BJ (cell line): ENCODE measurements around the gene BLVRB. TPM values are rescaled to one million over a fixed set of nuclear protein-coding genes. Genes with fewer than 3 reads are reported as not detected.

Source experiments
- CTCF ChIA-PET: fragments of 350-600 bp; formaldehyde crosslinking; extraction: SDS; loops from one replicate; lab custom pipeline; 2021; ENCODE audit warnings: antibody characterized with exemption, inconsistent platforms; lab: Yijun Ruan, JAX
- POLR2A ChIA-PET: fragments of 300-600 bp; sonication (Branson Sonifier 250); formaldehyde crosslinking; extraction: SDS; loops from one replicate; lab custom pipeline; 2021; ENCODE audit warnings: antibody characterized with exemption; lab: Charles Lee
- DNase-seq: peaks from one replicate; pipeline ENCODE4 v3.0.0-alpha.2; 2011; ENCODE audit warnings: low read depth
- H3K27me3 ChIP-seq: 2 replicates; pipeline ENCODE4 v1.6.0; 2011; ENCODE audit warnings: low read length; ENCODE audit not compliant: control insufficient read depth, insufficient read depth
- H3K36me3 ChIP-seq: 2 replicates; pipeline ENCODE4 v1.5.1; 2011; ENCODE audit warnings: low read length; ENCODE audit not compliant: control insufficient read depth, insufficient read depth
- H3K4me3 ChIP-seq: 2 replicates; pipeline ENCODE4 v1.5.1; 2011; ENCODE audit warnings: low read depth, mild to moderate bottlenecking, control low read depth, low read length
- polyA plus RNA-seq: library from polyadenylated mRNA; depleted of rRNA; stranded (reverse); fragments of >200 nt; gene quantifications from 2 replicates; pipeline ENCODE4 v1.2.3, GENCODE V29; 2011
- TF ChIP-seq, protein P1 (sequence below): IDR thresholded peaks from 2 replicates; pipeline ENCODE4 v1.5.1; 2011; ENCODE audit warnings: low read depth, mild to moderate bottlenecking, control low read depth, inconsistent platforms, low read length, moderate library complexity; ENCODE audit not compliant: insufficient read depth

BLVRB gene
- polyA plus RNA-seq, 1 experiment: 71.4 TPM

DNA sequence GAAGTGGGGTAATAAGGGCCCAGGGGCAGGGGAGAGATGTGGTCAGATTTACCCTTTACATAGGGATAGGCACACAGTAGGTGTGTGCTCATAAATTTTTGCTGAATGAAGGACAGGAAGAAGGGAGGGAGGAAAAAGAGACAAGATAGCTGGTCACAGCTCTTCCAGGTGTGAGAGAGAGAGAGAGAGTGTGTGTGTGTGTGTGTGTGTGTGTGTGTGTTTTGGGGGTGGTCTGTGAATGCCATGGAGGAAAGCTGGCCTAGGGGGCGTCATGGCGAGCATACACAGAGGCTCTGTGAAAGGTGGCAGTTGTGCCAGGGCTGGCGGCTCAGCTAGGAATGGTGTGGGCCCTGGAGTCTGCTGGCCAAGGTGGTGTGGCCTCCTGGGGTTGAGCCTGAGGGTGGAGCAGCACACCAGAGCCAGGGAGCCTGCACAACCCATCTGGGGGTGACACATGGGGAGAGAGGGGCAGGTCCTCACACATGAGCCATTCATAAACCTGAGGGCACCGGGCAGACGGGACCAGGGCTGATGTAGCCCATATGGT, 46.4 kb downstream of the BLVRB start:
- Histone ChIP-seq H3K4me3 (no peak overlapping the region), H3K27me3 (no peaks in the 10 kb centered on the region), H3K36me3 (peaks cover 8% of the 10 kb centered on the region)
- ChIA-PET CTCF (interaction anchor here (0.9 to 3.3 kb wide), 4 partner anchors 7 to 214 kb away, joined by 3 to 20 read pairs (median 10); no protein-coding TSS in a partner anchor), POLR2A (no interaction called here)
- TF ChIP-seq, protein P1, sequence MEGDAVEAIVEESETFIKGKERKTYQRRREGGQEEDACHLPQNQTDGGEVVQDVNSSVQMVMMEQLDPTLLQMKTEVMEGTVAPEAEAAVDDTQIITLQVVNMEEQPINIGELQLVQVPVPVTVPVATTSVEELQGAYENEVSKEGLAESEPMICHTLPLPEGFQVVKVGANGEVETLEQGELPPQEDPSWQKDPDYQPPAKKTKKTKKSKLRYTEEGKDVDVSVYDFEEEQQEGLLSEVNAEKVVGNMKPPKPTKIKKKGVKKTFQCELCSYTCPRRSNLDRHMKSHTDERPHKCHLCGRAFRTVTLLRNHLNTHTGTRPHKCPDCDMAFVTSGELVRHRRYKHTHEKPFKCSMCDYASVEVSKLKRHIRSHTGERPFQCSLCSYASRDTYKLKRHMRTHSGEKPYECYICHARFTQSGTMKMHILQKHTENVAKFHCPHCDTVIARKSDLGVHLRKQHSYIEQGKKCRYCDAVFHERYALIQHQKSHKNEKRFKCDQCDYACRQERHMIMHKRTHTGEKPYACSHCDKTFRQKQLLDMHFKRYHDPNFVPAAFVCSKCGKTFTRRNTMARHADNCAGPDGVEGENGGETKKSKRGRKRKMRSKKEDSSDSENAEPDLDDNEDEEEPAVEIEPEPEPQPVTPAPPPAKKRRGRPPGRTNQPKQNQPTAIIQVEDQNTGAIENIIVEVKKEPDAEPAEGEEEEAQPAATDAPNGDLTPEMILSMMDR: no peak
- DNase-seq: no peak

DNA sequence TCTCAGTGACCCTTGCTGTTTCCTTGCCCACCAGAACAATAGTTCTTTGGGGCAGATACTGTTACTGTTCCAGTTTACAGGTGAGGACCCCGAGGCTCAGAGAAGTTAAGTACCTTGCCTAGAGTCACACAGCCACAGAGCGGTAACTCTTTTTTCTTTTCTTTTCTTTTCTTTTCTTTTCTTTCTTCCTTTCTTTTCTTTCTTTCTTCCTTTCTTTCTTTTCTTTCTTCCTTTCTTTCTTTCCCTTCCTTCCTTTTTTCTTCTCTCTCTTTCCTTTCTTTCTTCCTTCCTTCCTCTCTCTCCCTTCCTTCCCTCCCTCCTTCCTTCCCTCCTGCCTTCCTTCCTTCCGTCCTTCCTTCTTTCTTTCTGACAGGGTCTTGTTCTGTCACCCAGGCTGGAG, 47.5 kb downstream of the BLVRB start:
- Histone ChIP-seq H3K4me3 (no peak overlapping the region), H3K36me3 (peaks cover 4% of the 10 kb centered on the region), H3K27me3 (no peaks in the 10 kb centered on the region)
- TF ChIP-seq, protein P1: no peak
- ChIA-PET CTCF (interaction anchor here (0.9 to 1.3 kb wide), 3 partner anchors 12 to 215 kb away, joined by 3 to 4 read pairs (median 4); no protein-coding TSS in a partner anchor), POLR2A (no interaction called here)
- no peak for DNase-seq

DNA sequence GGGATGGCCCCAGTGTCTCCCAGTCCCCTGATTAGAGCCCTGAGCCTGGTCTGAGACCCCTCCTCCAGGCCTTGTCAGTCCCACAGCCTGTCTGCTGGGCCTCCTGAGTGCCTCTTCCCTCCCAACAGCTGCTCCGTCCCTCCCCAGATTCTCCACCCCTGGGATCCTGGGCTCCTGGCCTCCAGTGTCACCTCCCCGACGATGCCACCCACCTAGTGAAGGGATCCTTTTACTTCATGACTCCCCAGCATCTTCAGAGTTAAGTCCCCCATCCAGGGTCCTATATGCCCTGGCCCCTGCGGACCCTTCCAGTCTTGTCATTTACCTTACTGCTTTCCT, 47.9 kb downstream of the BLVRB start:
- TF ChIP-seq, protein P1: no peak
- ChIA-PET POLR2A (no interaction called here), CTCF (interaction anchor here (1.2 to 2.6 kb wide), 3 partner anchors 12 to 112 kb away, joined by 3 to 9 read pairs (median 4); no protein-coding TSS in a partner anchor)

DNA sequence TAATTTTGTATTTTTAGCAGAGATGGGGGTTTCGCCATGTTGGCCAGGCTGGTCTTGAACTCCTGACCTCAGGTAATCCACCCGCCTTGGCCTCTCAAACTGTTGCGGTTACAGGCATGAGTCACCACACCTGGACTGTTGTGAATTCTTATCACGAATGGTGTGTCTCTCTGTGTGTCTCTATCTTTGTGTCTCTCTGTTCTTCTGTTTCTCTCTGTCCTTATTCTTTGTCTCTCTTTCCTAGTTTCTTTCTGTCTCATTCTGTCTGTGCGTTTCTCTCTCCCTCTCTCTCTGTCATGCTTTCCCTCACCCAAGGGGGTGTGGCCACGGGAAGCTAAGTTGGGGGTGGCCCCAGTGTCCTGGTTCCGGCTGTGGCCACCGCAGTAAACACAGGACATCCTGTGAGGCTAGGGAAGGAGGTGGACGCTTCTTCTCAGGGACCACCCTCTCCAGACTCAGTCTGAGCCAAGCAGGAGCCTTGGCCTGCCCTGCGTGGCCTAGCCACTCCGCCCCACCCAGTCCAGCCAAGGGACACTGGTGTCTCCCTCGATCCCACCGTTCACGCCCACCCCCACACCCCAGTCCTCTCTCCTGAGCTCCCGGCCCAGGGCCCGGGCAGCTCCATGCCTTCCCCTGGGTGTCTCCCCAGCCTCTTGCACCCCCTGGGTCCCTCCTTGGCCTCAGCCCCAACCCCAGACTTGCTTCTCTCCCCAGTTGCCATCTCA, 48.5 kb downstream of the BLVRB start:
- DNase-seq: no peak
- Histone ChIP-seq H3K27me3 (no peaks in the 10 kb centered on the region), H3K4me3 (no peak overlapping the region), H3K36me3 (no peaks in the 10 kb centered on the region)
- POLR2A ChIA-PET: no interaction called here
- TF ChIP-seq, protein P1: no peak
- CTCF ChIA-PET: interaction anchor here (1.3 to 2.6 kb wide), 3 partner anchors 47 to 218 kb away, joined by 4 to 9 read pairs (median 7); no protein-coding TSS in a partner anchor

More for the DNA sequence above, 47.9 kb downstream of the BLVRB start:
- Histone ChIP-seq H3K36me3 (peaks cover under 1% of the 10 kb centered on the region; the same call in 1 of the 2 replicates), H3K27me3 (no peaks in the 10 kb centered on the region), H3K4me3 (no peak overlapping the region)
- no peak for DNase-seq

DNA sequence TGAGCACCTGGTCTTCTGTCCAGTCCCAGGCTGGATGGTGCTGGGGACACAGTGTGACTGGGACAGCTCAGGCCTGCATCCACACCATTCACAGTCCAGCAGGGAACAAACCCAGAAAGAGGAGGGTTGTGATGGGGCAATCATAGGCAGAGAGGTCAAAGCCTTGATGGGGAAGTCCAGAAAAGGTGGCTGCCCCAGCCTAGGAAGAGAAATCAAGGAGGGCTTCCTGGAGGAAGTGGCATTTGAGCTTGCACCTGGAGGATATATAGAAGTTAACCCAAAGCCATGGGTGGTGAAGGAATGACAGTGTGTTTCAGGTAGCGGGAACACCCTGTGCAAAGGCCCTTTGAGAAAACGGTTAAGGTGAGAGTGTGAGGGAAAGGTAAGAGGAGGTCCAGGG, 49.8 kb downstream of the BLVRB start:
- no peak for DNase-seq
- Histone ChIP-seq H3K36me3 (no peaks in the 10 kb centered on the region), H3K27me3 (no peaks in the 10 kb centered on the region), H3K4me3 (no peak overlapping the region)
- ChIA-PET POLR2A (no interaction called here), CTCF (interaction anchor here (1.8 to 2.6 kb wide), 2 partner anchors 48 to 219 kb away, joined by 7 to 9 read pairs; no protein-coding TSS in a partner anchor)
- TF ChIP-seq, protein P1: no peak
